ENCODE measurements around the gene SIAE. TPM values are rescaled to one million over a fixed set of nuclear protein-coding genes. Genes with fewer than 3 reads are reported as not detected.
"Not testable (repeated sequence)": the region's sequence is repeated elsewhere in the genome, so short reads cannot be mapped to it uniquely, and the experiment has no call there.

SIAE gene
- total RNA-seq, 1 donor from 2014 or later: 7.5 TPM

DNA sequence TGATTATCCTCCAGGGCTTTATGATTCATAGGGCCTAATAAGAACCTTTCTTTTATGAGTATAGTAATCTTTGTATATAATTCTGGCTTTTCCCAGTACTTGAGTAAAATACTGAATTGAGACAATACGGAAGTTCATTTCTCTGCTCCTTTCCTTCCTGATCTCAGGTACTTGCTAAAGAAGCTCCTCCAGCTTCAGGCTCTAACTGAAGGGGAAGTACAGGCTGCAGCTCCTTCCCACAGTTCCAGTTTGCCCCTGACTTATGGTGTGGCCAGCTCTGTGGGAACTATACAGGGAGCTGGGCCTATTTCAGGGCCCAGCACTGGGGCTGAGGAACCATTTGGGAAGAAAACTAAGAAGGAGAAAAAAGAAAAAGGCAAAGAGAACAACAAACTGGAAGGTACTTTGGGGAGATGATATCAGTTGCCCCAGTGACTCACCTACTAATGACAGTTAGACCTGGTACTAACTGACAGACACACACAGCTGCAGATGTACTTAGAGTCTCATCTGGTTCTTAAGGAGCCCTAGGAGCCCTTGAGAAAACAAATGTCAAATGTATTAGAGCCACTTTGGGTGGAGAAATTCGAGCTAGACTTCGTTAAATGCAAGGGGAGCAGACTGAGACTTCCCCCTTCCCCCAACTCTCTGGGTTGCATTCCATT lies 47.9 kb downstream of the SIAE start:
- DNase-seq (ENCODE audit: low read depth in 2 of 2): no peak

DNA sequence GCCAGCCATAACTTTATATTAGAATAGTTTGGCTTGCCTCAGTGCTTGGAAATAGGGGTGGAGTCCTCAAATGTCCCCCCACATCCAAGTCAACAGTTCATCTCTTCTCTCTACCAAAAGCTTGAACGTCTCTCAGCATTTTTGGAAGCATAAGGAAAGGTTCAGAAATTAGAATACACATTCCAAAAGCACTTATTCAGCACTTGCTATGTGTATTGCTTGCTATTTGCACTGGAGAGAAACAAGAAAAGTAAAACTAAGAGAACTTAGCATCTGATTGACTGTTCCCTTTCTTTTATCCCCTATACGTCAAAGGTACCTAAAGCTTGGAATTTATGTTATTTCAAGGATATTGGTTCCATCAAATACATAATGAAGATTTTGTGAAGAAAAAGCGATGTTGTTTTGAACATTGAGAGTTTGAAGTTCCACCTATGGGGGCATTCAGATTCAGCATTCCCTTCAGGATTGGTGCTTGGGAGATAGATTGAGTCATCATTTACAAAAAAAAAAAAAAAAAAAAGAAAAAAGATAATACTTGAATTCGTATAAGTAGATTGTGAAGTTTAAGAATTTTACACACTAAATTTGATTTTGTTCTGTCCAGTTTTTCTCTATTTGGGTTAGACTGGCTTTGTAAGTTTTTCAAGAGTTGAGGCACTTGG lies 49.5 kb downstream of the SIAE start:
- DNase-seq (ENCODE audit: low read depth in 2 of 2): peak in 1 of 2 donors; percentile 12

DNA sequence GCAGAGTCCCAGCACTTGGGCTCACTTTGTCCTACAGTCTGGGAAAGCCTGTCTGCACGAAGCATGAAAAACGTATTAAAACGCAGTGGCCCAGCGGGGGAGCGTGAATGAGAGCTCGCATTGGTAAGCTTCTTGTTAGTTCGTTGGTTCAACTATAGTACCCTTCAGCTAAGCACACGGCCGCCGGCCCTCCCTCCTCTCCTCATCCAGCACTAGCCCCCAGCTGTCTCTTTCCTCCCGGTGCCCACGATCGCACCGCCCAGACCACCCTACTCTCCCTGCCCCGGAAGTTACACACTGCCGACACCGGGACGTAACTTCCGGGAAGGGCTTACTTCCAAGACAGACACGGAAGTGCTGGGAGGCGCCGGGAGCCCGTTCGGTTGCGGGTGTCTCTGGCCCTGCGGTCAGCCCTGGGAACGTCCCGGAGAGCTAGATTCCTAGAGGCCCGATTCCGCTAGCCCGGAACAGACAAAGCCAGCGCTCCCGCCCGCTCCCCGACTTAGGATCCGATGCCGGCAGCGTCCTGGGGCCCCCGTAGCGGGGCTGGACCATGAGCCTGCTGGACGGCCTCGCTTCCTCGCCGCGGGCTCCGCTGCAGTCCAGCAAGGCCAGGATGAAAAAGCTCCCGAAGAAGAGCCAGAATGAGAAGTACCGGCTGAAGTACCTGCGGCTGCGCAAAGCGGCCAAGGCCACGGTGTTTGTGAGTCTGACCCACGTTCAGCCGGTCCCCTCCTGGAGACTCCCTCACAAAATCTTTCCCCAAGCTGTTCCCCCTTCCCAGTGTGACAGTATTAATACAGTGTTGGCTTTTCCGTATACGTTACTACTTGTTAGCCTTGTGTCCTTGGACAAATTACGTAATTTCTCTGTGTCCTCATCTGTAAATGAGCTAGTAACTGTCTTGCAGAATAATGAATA lies 50.7 kb downstream of the SIAE start, which contains the start of gene TBRG1:
Gene TBRG1, plus strand, starts transcription at position 334 of the 921 bp plus-strand sequence. Its CDS starts 220 bp downstream, at position 554.
- peak; percentile 90 to 92 for DNase-seq (ENCODE audit: low read depth in 2 of 2)

DNA sequence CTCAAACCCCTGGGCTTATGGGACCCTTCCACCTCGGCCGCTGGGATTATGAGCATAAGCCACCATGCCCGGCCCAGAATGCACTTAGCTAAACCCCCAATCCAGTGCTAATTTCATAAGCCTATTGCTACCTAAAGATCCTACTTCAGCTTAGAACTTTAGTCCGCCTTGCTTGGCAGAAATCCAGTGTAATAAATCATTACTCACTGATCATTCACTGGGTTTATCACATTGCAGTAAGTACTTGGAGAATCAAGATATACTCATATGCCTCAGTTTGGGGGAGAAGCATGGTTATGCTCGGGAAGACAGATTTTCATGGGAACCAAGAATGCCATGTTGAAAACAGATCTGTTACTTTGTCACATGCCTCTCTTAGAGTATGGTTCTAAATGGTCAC lies 54.7 kb downstream of the SIAE start:
- DNase-seq (ENCODE audit: low read depth in 2 of 2): no peak

DNA sequence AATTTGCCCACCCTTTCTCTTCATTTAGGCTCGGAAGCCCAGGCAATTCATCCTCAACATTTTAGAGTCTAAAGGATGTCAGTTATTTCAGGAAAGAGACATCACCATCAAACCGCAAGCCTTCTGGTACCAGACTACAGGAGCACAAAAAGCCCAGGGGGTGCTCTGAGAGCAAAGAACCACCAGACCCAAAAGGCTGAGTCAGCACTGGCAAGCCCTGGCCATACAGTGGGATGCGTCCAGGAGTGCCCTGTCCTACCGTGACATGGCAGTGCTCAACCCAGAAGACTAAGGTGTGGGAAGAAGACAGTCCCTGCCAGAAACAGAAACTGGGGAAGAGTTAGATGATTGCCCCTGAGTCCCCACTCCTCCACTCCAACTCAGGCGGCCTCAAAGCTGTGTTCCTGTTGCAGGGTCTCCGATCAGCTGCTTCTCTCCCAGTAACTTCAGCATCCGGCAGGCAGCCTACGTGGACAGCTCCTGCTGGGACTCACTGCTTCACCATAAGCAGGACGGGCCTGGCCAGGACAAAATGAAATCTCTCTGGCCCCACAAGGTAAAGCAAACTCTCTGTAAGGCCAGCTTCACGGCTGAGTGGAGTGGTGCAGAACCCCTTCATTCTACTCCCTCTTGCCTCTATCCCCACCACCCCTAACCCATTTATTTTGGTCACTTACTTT lies 60.8 kb downstream of the SIAE start:
- peak in 1 of 2 donors; percentile 16 for DNase-seq (ENCODE audit: low read depth in 2 of 2)

DNA sequence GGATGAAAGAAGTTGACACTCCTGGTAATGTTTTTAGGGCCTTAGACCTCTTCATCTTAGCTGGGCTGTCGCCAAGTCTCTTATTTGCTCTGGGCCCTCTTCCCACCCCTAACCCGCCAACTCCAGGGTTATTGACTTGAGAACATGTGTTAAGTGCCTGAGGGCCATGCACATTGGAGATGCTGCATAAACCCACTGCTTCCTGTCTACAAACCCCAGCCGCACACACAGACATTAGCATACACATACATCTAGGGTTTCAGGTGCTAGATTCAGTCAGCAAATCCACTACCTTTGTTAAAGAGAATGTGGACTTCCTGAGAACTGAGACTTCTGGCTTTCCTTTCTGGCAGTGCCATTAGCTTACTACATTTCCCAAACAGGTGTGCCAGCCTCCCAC lies 61.5 kb downstream of the SIAE start:
- DNase-seq (ENCODE audit: low read depth in 2 of 2): no peak

DNA sequence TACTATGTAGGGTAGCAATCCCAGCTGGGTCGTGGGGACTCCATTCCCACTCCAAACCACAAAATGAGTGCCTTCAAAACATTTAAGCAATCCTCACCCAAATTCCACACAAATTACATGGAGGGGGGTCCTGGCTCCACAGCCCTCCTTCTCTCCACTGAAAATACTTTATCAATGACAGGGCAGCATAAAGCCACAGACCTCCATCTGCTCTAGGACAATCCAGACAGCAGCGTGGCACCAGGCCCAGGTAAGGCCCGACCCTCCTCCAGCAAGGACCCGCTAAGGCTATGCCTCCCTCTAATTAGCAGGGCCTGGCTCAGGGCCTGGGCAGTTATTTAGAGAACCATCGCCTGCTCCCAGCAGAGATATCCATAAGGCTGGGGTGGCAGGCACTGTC lies 62.5 kb downstream of the SIAE start, which contains the start of gene PANX3:
Gene PANX3, plus strand, starts transcription at position 365 of the 400 bp plus-strand sequence. CDS start 129 bp downstream, outside the sequence.
- no peak for DNase-seq (ENCODE audit: low read depth in 2 of 2)

DNA sequence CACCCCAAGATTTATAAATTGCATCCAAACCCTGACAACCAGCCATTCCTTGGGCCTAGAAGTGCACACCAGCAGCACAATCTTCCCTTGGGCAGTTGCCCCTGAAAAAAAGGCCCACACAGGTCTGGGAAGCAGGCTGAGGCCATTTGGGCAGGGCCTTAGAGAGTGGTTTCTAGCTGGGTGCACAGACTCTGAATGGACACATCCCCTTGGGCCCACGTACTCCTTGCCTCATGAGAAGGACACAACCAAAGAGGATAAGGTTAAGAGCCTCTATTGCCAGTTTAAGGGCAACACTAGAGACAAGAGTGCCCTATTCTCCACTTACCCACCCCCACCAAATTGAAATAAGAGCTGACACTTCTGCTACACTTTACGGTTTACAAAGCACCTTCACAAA lies 63.2 kb downstream of the SIAE start:
- no peak for DNase-seq (ENCODE audit: low read depth in 2 of 2)

DNA sequence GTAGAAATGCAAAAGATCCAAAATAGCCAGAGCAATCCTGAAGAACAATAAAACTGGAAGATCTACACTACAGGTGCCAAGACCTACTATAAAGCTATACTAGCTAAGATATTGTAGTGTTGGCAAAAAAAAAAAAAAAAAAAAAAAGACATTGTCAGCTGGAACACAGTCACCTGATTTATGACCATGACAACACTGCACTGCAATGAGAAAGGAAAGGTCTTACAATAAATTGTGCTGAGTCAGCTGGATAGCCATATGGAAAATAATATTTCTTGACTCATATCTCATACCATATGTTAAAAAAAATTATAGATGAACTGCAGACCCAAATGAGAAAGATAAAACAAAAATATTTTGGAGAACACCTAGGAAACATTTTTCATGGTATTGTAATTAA lies 65.4 kb downstream of the SIAE start:
- DNase-seq (ENCODE audit: low read depth in 2 of 2): peak in 1 of 2 donors; percentile 31

DNA sequence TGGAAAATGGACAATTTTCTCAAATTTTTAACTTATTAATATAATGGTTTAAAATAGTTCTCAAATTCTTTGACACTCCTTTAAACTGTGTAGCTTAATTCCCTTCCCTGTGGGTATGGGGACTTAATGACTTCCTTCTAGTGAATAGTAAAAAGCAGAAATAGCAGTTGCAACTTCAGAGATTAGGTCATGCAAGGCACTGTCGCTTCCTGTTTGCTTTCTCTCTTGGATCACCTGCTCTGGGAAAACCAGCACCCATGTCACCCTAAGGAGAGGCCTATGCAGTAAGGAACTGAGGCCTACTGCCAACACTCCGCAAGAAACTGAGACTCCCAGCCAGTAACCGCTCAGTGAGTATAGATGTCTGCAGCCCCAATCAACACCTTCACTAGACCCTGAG lies 67.8 kb downstream of the SIAE start:
- no peak for DNase-seq (ENCODE audit: low read depth in 2 of 2)

DNA sequence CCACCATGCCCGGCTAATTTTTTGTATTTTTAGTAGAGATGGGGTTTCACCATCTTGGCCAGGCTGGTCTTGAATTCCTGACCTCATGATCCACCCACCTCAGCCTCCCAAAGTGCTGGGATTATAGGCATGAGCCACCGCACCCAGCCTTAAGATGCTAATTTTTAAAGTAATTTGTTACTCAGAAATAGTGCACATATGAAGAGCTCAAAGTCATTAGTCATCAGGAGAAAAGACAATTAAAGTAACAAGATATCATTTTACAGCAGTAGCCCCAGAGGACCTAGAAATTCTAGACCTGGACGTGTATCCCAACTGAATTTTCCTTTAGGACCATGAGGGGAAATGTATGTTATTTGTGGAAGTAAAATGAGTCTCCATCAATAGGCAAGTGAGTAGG lies 70.8 kb downstream of the SIAE start:
- not testable (repeated sequence) for DNase-seq (ENCODE audit: low read depth in 2 of 2)

DNA sequence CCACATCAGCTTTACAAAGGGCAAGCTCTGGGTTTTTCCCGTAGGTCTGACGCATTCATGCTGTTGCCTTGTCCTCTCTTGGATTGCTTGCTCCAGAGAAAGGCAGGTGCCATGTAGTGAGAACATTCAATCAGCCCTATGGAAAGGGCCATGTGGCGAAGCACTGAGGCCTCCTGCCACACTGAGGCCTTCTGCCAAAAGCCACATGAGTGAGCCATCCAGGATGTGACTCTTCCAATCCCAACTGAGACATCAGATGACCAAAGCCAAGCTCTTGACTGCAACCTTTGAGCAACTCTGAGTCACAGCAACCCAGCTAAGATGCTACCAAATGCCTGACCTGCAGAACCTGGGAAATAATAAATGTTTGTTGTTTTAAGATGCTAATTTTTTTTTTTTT lies 71.3 kb downstream of the SIAE start:
- peak in 1 of 2 donors; percentile 7 for DNase-seq (ENCODE audit: low read depth in 2 of 2)

DNA sequence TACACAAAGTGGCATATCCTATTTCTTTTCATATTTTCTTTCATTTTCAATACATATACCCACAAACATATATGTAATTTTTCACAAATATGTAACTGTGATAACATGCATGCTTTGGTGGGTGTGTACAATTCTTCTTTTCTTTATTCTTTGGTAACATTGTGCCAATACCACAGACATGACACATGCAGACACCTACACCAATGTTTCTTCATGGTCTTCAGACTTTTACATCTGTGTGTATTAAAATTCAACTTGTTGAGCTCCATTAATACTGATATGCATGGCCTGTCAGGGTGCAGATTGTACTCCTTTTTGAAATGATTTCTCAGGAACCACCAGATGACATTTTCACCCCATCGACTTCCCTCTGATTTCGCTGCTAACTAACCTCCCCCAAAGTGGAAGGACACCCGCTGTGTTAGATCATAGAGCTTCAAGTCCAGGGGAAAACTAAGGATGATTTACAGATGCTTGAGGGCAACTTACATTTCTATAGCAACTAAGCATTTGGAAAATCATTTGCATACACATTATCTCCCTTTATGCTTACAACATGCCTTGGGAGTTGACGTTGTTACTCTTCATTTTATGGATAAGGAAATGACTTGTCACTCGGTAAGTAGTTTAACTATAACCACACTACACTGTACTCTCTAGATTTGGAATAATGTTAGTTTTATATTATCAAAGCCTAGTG lies 72.8 kb downstream of the SIAE start:
- no peak for DNase-seq (ENCODE audit: low read depth in 2 of 2)

DNA sequence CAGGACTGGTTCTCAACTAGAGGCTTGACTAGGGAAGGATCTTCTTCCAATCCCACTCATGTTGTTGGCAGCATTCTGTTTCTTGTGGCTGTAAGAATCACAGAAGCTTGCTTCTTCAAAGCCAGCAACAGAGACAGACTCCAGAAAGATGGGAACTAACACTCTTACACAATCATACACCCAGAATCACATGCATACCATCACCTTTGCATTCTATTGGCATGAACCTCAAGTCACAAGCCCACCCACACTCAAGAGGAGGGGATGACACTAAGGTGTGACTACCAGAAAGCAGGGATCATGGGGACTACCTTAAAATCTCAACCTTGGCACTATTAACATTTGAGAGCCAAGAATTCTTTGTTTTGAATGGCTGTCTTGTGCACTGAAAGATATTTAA lies 75.9 kb downstream of the SIAE start:
- DNase-seq (ENCODE audit: low read depth in 2 of 2): no peak

DNA sequence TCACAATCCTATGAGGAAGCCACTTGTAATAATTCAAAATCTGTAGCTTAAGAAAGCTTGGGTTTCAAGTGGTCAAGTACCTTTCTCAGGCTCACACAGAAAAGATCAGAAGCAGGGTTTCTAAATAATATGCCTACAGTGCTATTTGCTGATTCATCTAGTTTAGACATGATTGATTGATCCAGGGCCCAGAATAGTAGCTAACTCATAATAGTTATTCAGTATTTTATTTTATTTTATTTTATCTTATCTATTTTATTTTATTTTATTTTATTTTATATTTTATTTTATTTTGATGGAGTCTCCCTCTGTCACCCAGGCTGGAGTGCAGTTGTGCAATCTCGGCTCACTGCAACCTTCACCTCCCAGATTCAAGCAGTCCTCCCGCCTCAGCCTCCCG lies 78.2 kb downstream of the SIAE start:
- DNase-seq (ENCODE audit: low read depth in 2 of 2): no peak

DNA sequence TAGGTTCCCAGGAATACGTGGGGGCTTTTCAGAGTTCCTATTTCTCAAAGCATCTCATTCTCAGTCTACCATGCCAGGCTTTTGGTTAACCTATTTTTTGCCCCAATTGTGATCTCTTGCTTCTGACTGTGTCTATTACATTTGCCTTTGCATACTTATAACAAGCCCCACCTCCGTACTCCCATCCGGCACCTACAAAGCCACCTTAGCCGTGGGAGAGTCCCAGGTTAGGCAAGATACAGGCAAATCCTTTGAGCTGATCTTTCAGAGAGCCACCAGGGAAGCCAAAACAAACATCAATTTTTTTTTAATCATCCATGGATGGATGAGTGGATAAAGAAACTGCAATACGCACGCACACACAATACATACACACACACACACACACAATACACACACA lies 80.9 kb downstream of the SIAE start:
- no peak for DNase-seq (ENCODE audit: low read depth in 2 of 2)

DNA sequence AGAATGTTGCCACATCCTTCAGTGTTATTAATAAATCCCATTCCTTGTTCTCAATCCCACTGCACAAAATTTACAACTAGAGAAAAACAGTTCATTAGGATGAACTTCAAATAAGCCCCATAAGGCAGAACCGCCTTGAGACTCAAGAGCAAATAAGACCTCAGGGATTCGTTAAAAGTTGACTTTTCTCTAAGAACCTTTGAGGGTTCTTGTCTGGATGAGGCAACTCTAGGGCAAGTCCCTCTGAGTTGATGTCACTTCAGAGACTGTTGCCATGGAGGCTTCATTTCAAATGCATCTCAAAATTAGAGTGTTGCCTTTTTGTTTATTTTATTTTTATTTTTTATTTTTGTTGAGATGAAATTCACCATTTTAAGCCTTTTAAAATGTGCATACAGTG lies 82.1 kb downstream of the SIAE start:
- no peak for DNase-seq (ENCODE audit: low read depth in 2 of 2)

DNA sequence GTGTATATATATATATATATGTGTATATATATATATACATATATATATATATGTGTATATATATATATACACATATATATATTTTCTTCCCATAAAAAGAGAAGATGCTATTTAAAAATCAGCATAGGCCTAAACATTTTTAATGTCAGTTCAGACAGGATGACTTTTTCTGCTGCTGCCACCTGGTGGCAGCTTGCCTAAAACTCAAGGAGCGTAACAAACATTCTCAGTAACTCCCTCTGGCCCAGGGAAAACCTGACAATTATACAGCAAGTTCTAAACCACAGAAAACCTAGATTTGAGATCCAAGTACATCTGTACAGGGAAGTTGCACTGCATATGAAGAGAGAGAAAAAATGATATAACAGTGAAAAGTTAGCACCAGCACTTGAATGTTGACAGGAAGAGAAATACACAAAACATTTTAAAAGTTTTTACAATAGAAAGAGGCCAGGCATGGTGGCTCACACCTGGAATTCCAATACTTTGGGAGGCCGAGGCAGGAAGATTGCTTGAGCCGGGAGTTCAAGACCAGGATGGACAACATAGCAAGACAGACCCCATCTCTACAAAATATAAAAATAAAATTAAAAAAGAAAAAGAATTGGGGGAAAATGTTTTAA lies 87.2 kb downstream of the SIAE start:
- peak; percentile 71 for DNase-seq (ENCODE audit: low read depth in 2 of 2)

DNA sequence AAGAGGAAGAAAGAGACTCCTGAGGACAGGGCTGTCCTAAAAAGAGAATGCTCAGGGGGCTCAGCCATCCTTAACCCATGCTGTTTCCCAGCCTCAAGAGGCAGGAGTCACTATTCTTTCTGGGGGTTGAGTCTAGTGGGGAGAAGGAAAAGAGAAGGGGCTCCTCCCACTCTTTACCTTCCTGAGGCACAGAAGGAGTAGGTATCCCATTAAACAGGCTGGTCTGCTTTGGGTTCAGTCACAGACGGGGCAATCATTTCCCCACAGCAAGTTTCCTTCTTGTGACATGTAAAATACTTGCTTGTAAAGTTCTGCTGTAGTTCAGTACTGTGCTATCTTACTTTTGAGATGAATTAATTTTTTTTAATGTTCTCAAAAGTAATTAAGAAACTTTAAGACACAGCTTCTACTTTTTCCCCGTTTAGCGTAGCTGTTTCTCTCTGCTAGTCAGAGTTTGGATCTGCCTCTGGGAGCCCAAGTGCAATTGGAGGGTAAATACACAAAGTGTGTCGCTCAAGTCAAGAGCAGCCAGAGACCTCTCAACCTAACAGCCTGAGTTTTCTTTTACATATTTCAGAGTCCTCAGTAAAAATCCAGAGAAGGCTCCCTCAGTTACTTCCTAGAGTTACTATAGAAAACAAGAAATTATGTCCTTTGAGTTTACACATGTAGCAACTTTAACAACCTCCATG lies 88.7 kb downstream of the SIAE start:
- no peak for DNase-seq (ENCODE audit: low read depth in 2 of 2)

DNA sequence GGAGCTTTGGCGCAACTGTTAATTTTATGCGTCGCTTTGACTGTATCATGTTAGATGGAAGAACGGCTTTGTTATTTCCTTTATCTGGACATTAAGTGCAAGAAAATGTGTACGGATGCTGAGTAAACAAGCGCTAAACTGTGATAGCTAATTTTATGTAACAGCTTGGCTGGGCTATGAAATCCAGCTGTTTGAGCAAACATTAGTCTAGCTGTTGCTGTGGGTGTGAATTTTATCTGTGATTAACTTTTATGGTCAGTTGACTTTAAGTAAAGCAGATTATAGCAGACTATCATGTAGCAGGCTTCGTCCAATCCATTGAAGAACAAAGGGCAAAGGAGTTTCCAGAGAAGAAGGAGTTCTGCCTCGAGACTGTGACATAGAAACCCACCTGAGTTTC lies 89.8 kb downstream of the SIAE start:
- DNase-seq (ENCODE audit: low read depth in 2 of 2): no peak
